Esophagus squamous epithelium (tissue), 4 donors: ENCODE data around the gene GABBR2.

Experiments used
- CTCF ChIP-seq, 6 experiments: fragments of 450-650 bp in 4 of 6; fragments of 200-600 bp in 2 of 6; sonication (generic) in 2 of 6; IDR thresholded peaks; one replicate each; pipeline ENCODE4 v1.5.1; 2016 to 2019; ENCODE audit warnings: antibody characterized with exemption in 6 of 6, mild to moderate bottlenecking in 4 of 6, moderate library complexity in 4 of 6
- POLR2A ChIP-seq, 4 donors: fragments of 450-650 bp; IDR thresholded peaks; one replicate each; pipeline ENCODE4 v1.6.1; 2017; ENCODE audit warnings: antibody characterized with exemption in 4 of 4, mild to moderate bottlenecking in 4 of 4, moderate library complexity in 3 of 4

GRCh38 chr9:98383758-98384157 is 325.0 kb downstream of the GABBR2 start:
- TF ChIP-seq CTCF (IDR thresholded peaks at IDR 0.05) (no peak), POLR2A (IDR thresholded peaks at IDR 0.05) (no peak)
